Mesenchymal stem cell (in vitro differentiated cells and primary cell): ENCODE results near the gene ABTB2.
"Not testable (repeated sequence)": the region's sequence is repeated elsewhere in the genome, so short reads cannot be mapped to it uniquely, and the experiment has no call there.

Source experiments
- DNase-seq: peaks from one replicate; pipeline ENCODE4 v3.0.0-alpha.2; 2013
- H2AFZ ChIP-seq: one replicate; pipeline ENCODE4 v1.6.1; 2013; ENCODE audit warnings: low read depth, mild to moderate bottlenecking, control low read depth, inconsistent platforms, low read length, moderate library complexity
- H2AK5ac ChIP-seq: 2 replicates; pipeline ENCODE4 v1.6.1; 2013; ENCODE audit warnings: low read length, moderate library complexity, mild to moderate bottlenecking, inconsistent platforms; ENCODE audit not compliant: severe bottlenecking
- H2BK120ac ChIP-seq: one replicate; pipeline ENCODE4 v1.6.1; 2013; ENCODE audit warnings: low read depth, mild to moderate bottlenecking, inconsistent platforms, low read length, moderate library complexity
- H2BK12ac ChIP-seq, 2 experiments: one replicate each; pipeline ENCODE4 v1.6.1; 2013; ENCODE audit warnings: inconsistent platforms in 2 of 2, low read length in 2 of 2, mild to moderate bottlenecking in 2 of 2, moderate library complexity in 2 of 2, control low read depth in 1 of 2
- H2BK15ac ChIP-seq: one replicate; pipeline ENCODE4 v1.6.1; 2013; ENCODE audit warnings: mild to moderate bottlenecking, low read depth, inconsistent platforms; ENCODE audit not compliant: poor library complexity, severe bottlenecking
- H2BK5ac ChIP-seq: 2 replicates; pipeline ENCODE4 v1.6.1; 2013; ENCODE audit warnings: low read depth, mild to moderate bottlenecking, low read length, control low read depth, inconsistent platforms; ENCODE audit not compliant: poor library complexity, severe bottlenecking
- H3K14ac ChIP-seq, 2 experiments: one replicate each; pipeline ENCODE4 v1.6.1; 2013; ENCODE audit warnings: inconsistent platforms in 2 of 2, low read length in 2 of 2, control low read depth in 1 of 2, mild to moderate bottlenecking in 1 of 2, moderate library complexity in 1 of 2
- H3K18ac ChIP-seq, 2 experiments: one replicate each; pipeline ENCODE4 v1.6.1; 2013; ENCODE audit warnings: inconsistent platforms in 2 of 2, low read length in 2 of 2, control low read depth in 1 of 2, low read depth in 1 of 2, mild to moderate bottlenecking in 1 of 2
- H3K23ac ChIP-seq, 2 experiments: one replicate each; pipeline ENCODE4 v1.6.1; 2013; ENCODE audit warnings: inconsistent platforms in 2 of 2, low read length in 2 of 2, mild to moderate bottlenecking in 2 of 2, moderate library complexity in 2 of 2, control low read depth in 1 of 2
- H3K27ac ChIP-seq: 2 replicates; pipeline ENCODE4 v1.5.1; 2013; ENCODE audit warnings: mild to moderate bottlenecking, moderate library complexity, low read length, control low read depth, inconsistent platforms; ENCODE audit not compliant: poor library complexity, severe bottlenecking
- H3K27me3 ChIP-seq, 2 experiments: 2 replicates each; pipeline versions ENCODE4 v1.6.1 to v1.7.0; 2013; ENCODE audit warnings: low read length in 2 of 2, mild to moderate bottlenecking in 2 of 2, moderate library complexity in 2 of 2, control low read depth in 1 of 2, inconsistent platforms in 1 of 2; ENCODE audit not compliant: control insufficient read depth in 1 of 2, insufficient read depth in 1 of 2
- H3K36me3 ChIP-seq, 2 experiments: 2 replicates each; pipeline versions ENCODE4 v1.6.1 to v1.7.0; 2013; ENCODE audit warnings: low read length in 2 of 2, control low read depth in 1 of 2, inconsistent platforms in 1 of 2, low read depth in 1 of 2, mild to moderate bottlenecking in 1 of 2; ENCODE audit not compliant: insufficient read depth in 2 of 2, control insufficient read depth in 1 of 2
- H3K4ac ChIP-seq, 2 experiments: one replicate each; pipeline ENCODE4 v1.6.1; 2013; ENCODE audit warnings: inconsistent platforms in 2 of 2, low read length in 2 of 2, mild to moderate bottlenecking in 2 of 2, moderate library complexity in 2 of 2, control low read depth in 1 of 2, low read depth in 1 of 2
- H3K4me1 ChIP-seq: 2 replicates; pipeline ENCODE4 v1.6.1; 2013; ENCODE audit warnings: low read depth, low read length, control low read depth; ENCODE audit not compliant: control insufficient read depth, insufficient read depth
- H3K4me2 ChIP-seq: 2 replicates; pipeline ENCODE4 v1.6.1; 2013; ENCODE audit warnings: low read length, mild to moderate bottlenecking, inconsistent platforms; ENCODE audit not compliant: poor library complexity, severe bottlenecking
- H3K4me3 ChIP-seq, 2 experiments: 2 replicates each; pipeline versions ENCODE4 v1.5.1 to v1.7.0; 2013; ENCODE audit warnings: low read length in 2 of 2, mild to moderate bottlenecking in 2 of 2, control low read depth in 1 of 2, low read depth in 1 of 2; ENCODE audit not compliant: insufficient read depth in 1 of 2
- H3K79me1 ChIP-seq: replicated peaks from 2 replicates; pipeline ENCODE4 v1.6.1; 2013; ENCODE audit warnings: mild to moderate bottlenecking, control low read depth, low read length, inconsistent platforms; ENCODE audit not compliant: poor library complexity, severe bottlenecking
- H3K9ac ChIP-seq: 2 replicates; pipeline ENCODE4 v1.7.0; 2013; ENCODE audit warnings: mild to moderate bottlenecking, low read length, moderate library complexity
- H3K9me3 ChIP-seq: 2 replicates; pipeline ENCODE4 v1.7.0; 2013; ENCODE audit warnings: mild to moderate bottlenecking, low read length; ENCODE audit not compliant: control insufficient read depth
- H4K8ac ChIP-seq: one replicate; pipeline ENCODE4 v1.6.1; 2013; ENCODE audit warnings: inconsistent platforms, mild to moderate bottlenecking, low read length, moderate library complexity
- H4K91ac ChIP-seq: one replicate; pipeline ENCODE4 v1.6.1; 2013; ENCODE audit warnings: mild to moderate bottlenecking, low read length, inconsistent platforms
- WGBS: methylation state at CpG from one replicate; pipeline ENCODE4 v1.1.7; 2013; ENCODE audit warnings: mixed read lengths; 5-methylcytosine and 5-hydroxymethylcytosine counted together

The ABTB2 gene

DNA sequence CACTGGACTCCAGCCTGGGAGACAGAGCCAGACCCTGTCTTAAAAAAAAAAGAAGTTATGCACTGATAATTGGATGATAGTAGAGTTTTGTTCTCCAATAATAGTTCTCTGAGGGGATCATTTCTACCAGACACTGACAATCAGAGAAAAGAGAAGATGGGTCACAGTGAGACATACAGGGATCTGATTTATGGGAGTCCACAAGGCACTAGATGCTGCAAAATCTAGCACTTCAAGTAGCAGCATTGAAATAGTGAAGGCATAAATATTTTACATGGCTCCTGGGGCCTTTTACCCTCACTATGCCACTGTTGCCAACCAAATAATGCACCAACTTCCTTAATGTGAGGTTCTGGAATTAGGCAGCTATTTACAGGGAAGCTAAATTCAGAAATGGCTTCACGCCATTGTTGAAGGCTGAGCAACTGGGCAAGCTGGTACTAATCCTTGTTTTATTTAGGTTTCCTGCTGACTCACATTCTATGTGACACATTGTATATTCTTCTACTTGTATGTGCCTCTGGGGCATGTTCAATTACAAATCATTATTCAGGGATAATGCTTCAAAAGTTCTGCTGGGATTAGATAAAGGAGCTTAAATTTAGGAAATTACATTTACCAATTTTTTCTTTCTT is 38.2 kb upstream of the ABTB2 start:
- Histone ChIP-seq H3K4me1 (no peaks in the 10 kb centered on the region), H3K23ac (no peak overlapping the region), H4K8ac (no peak overlapping the region), H3K18ac (no peak overlapping the region), H3K9me3 (peaks cover 16% of the 10 kb centered on the region), H3K4ac (no peak overlapping the region), H2BK5ac (no peak overlapping the region), H3K9ac (no peak overlapping the region), H3K27ac (no peak overlapping the region), H3K79me1 (no peaks in the 10 kb centered on the region), H2AFZ (no peak overlapping the region), H2AK5ac (no peak overlapping the region), H3K4me3 (no peak overlapping the region), H4K91ac (no peak overlapping the region), H2BK15ac (no peak overlapping the region), H3K4me2 (no peak overlapping the region), H2BK12ac (no peak overlapping the region), H2BK120ac (no peak overlapping the region), H3K27me3 (peaks cover 0 to 3% of the 10 kb centered on the region in 2 experiments), H3K36me3 (no peaks in the 10 kb centered on the region), H3K14ac (no peak overlapping the region)
- peak; percentile 55 for DNase-seq
- WGBS, result 20% methylated on average over 1 of the region's 1 CpG

DNA sequence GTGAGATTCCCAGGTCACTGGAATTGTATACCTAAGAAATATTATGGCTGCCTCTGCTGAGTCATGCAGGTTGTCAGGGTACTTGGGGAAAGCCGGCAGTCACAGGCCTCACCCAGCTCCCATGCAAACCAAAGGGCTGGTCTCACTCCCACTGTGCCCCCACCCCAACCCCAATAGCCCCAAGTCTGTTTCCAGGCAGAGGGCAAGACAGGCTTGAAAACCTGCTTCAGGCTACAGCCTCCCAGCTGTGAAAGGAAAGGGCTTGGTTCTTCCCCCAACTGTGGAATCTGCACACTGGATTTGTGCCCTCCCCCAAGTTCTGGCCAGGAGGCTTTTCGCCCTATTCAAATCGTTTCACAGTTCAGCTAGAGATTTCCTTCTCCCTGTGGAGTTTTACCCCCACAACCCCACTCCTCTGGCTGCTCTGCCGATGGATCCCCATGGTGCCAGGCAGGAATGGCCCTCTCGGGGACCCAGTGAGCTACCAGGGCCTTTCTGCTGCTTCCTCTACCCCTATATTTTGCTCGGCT is 37.0 kb upstream of the ABTB2 start:
- H3K9ac ChIP-seq, result no peak overlapping the region
- H3K36me3 ChIP-seq, result no peaks in the 10 kb centered on the region
- H3K4me1 ChIP-seq, result no peaks in the 10 kb centered on the region
- no peak overlapping the region for H3K4me2 ChIP-seq
- no peak overlapping the region for H2BK5ac ChIP-seq
- H3K9me3 ChIP-seq, result peaks cover 13% of the 10 kb centered on the region
- H2BK12ac ChIP-seq, result no peak overlapping the region
- no peaks in the 10 kb centered on the region for H3K79me1 ChIP-seq
- H3K4ac ChIP-seq, result no peak overlapping the region
- H4K8ac ChIP-seq, result no peak overlapping the region
- DNase-seq, result no peak
- H3K27me3 ChIP-seq, result peaks cover 0 to 6% of the 10 kb centered on the region in 2 experiments
- H2BK120ac ChIP-seq, result no peak overlapping the region
- no peak overlapping the region for H3K23ac ChIP-seq
- H2AFZ ChIP-seq, result no peak overlapping the region
- H3K14ac ChIP-seq, result no peak overlapping the region
- no peak overlapping the region for H4K91ac ChIP-seq
- H2BK15ac ChIP-seq, result no peak overlapping the region
- 91% methylated on average over 5 of the region's 6 CpGs for WGBS
- H3K27ac ChIP-seq, result no peak overlapping the region
- H3K18ac ChIP-seq, result no peak overlapping the region
- no peak overlapping the region for H3K4me3 ChIP-seq
- H2AK5ac ChIP-seq, result no peak overlapping the region

DNA sequence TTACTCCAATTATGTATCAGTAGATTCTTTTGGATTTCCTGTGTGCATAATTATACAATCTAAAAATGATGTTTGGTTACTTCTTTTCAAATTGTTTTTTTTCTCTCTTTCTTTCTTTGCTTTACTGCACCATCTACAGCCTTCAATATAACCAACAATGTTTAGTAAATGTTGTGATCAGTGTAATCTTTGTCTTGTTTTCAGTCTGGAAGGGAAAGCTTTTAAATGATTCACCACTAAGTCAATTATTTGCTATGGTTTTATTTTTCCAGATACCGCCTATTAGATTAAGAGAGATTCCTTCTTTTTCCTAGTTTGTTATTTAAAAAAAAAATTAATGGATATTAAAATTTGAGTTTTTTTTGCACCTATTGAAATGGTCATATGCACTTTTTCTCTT is 29.8 kb upstream of the ABTB2 start:
- Histone ChIP-seq H3K4ac (no peak overlapping the region), H3K14ac (no peak overlapping the region), H4K8ac (no peak overlapping the region), H2AK5ac (no peak overlapping the region), H2BK120ac (no peak overlapping the region), H2AFZ (no peak overlapping the region), H3K27ac (no peak overlapping the region), H3K27me3 (peaks cover 0 to 6% of the 10 kb centered on the region in 2 experiments), H3K4me3 (no peak overlapping the region), H2BK15ac (no peak overlapping the region), H3K4me2 (no peak overlapping the region), H3K4me1 (no peaks in the 10 kb centered on the region), H3K18ac (no peak overlapping the region), H3K79me1 (no peaks in the 10 kb centered on the region), H3K9me3 (peaks cover 4% of the 10 kb centered on the region), H2BK12ac (no peak overlapping the region), H3K23ac (no peak overlapping the region), H3K9ac (no peak overlapping the region), H3K36me3 (no peaks in the 10 kb centered on the region), H4K91ac (no peak overlapping the region), H2BK5ac (no peak overlapping the region)
- no peak for DNase-seq
- no CpG with 5 or more reads among the region's 1 CpG for WGBS

DNA sequence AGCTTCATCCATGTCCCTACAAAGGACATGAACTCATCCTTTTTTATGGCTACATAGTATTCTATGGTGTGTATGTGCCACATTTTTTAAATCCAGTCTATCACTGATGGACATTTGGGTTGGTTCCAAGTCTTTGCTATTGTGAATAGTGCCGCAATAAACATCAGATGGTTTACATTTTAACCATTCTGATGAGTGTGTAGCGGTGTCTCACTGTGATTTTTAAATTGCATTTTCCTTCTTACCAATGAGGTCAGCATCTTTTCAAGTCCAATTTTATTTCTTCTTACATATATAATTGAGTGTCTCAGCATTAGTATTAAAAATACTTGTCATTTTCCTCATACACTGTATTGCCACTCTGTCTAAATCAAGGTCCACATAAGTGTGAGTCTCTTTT is 28.5 kb upstream of the ABTB2 start:
- H3K4me1 ChIP-seq, H2AK5ac ChIP-seq, H2AFZ ChIP-seq, DNase-seq, H3K23ac ChIP-seq, H3K79me1 ChIP-seq, H2BK12ac ChIP-seq, H3K27me3 ChIP-seq, H3K18ac ChIP-seq, H3K9me3 ChIP-seq, H4K91ac ChIP-seq, H3K4ac ChIP-seq, H2BK120ac ChIP-seq, H4K8ac ChIP-seq, H3K9ac ChIP-seq, H3K4me3 ChIP-seq, H3K27ac ChIP-seq, H2BK15ac ChIP-seq, H3K36me3 ChIP-seq, H3K4me2 ChIP-seq, H2BK5ac ChIP-seq, H3K14ac ChIP-seq: not testable (repeated sequence)
- 90% methylated on average over 1 of the region's 2 CpGs for WGBS
